Ovary (tissue), 3 donors: ENCODE results near the gene STARD8.

Experiments
- CTCF ChIP-seq, 3 donors: fragments of 450-650 bp in 2 of 3; fragments of 200-600 bp in 1 of 3; IDR thresholded peaks; one replicate each; pipeline versions ENCODE4 v1.5.1 to v1.8.0; 2016 to 2022; ENCODE audit warnings: antibody characterized with exemption in 3 of 3, mild to moderate bottlenecking in 1 of 3
- EP300 ChIP-seq: sonication (generic); formaldehyde crosslinking; IDR thresholded peaks from one replicate; pipeline ENCODE4 v1.6.1; 2017; ENCODE audit warnings: antibody characterized with exemption
- POLR2A ChIP-seq: fragments of 450-650 bp; IDR thresholded peaks from one replicate; pipeline ENCODE4 v1.6.1; 2017; ENCODE audit warnings: antibody characterized with exemption, mild to moderate bottlenecking, moderate library complexity
- donor health status: DM: no; HTN: no; CAD: no.

- no peak for TF ChIP-seq CTCF (IDR thresholded peaks at IDR 0.05)
- no peak for TF ChIP-seq POLR2A
- TF ChIP-seq EP300 = no peak
Observed at GRCh38 chrX:68632491-68632890, 15.0 kb upstream of the STARD8 start.
